PFSK-1 (cell line): ENCODE data around the gene IL6ST.

Source experiments
- FOXP2 ChIP-seq: optimal IDR thresholded peaks from 2 replicates; pipeline ENCODE3; 2011; ENCODE audit warnings: borderline replicate concordance, control low read depth, inconsistent platforms; ENCODE audit not compliant: insufficient read depth; ENCODE audit errors: extremely low read length, extremely low read depth
- POLR2AphosphoS5 ChIP-seq: IDR thresholded peaks from 2 replicates; pipeline ENCODE4 v1.6.1; 2012; ENCODE audit warnings: low read depth, mild to moderate bottlenecking, control low read depth, low read length, moderate library complexity
- SIN3A ChIP-seq: IDR thresholded peaks from 2 replicates; pipeline ENCODE4 v1.6.1; 2012; ENCODE audit warnings: mild to moderate bottlenecking, low read length, moderate library complexity, borderline replicate concordance; ENCODE audit not compliant: insufficient read depth
- TAF1 ChIP-seq: IDR thresholded peaks from 2 replicates; pipeline ENCODE4 v1.6.1; 2012; ENCODE audit warnings: low read length, control low read depth, borderline replicate concordance; ENCODE audit not compliant: insufficient read depth
- TF ChIP-seq, protein P1 (sequence below), 2 experiments: IDR thresholded peaks; 2 replicates each; pipeline versions ENCODE4 v1.6.1 to v1.8.0; 2011 to 2012; ENCODE audit warnings: low read depth in 2 of 2, low read length in 2 of 2, control low read depth in 1 of 2, inconsistent platforms in 1 of 2, mild to moderate bottlenecking in 1 of 2, moderate library complexity in 1 of 2; ENCODE audit not compliant: insufficient read depth in 1 of 2

DNA sequence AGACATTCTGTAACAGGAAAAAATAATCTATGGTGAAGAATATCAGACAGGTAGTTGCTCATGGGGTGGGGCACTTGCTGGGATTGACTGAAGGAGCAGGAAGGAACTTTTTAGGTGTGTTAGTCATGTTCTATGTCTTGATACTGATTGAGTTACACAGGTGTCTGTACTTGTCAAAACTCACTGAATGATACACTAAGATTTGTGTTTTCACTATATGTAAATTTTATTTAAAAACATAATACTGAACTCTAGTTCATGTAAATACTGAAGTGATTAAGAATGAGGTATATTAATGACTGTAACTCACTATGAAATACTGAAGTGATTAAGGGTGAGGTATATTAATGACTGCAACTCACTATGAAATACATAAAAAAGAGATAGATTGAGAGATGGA is 28.5 kb downstream of the IL6ST start:
- TF ChIP-seq POLR2AphosphoS5 (no peak), TAF1 (no peak), FOXP2 (no peak), SIN3A (no peak)
- TF ChIP-seq, protein P1, sequence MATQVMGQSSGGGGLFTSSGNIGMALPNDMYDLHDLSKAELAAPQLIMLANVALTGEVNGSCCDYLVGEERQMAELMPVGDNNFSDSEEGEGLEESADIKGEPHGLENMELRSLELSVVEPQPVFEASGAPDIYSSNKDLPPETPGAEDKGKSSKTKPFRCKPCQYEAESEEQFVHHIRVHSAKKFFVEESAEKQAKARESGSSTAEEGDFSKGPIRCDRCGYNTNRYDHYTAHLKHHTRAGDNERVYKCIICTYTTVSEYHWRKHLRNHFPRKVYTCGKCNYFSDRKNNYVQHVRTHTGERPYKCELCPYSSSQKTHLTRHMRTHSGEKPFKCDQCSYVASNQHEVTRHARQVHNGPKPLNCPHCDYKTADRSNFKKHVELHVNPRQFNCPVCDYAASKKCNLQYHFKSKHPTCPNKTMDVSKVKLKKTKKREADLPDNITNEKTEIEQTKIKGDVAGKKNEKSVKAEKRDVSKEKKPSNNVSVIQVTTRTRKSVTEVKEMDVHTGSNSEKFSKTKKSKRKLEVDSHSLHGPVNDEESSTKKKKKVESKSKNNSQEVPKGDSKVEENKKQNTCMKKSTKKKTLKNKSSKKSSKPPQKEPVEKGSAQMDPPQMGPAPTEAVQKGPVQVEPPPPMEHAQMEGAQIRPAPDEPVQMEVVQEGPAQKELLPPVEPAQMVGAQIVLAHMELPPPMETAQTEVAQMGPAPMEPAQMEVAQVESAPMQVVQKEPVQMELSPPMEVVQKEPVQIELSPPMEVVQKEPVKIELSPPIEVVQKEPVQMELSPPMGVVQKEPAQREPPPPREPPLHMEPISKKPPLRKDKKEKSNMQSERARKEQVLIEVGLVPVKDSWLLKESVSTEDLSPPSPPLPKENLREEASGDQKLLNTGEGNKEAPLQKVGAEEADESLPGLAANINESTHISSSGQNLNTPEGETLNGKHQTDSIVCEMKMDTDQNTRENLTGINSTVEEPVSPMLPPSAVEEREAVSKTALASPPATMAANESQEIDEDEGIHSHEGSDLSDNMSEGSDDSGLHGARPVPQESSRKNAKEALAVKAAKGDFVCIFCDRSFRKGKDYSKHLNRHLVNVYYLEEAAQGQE (IDR thresholded peaks at IDR 0.05; ENCODE audit: insufficient read depth in 1 of 2, low read depth in 2 of 2, low read length in 2 of 2): no peak
